Measurements from ENCODE around the gene EML3.
"Not testable (repeated sequence)": the region's sequence is repeated elsewhere in the genome, so short reads cannot be mapped to it uniquely, and the experiment has no call there.

The EML3 gene

DNA sequence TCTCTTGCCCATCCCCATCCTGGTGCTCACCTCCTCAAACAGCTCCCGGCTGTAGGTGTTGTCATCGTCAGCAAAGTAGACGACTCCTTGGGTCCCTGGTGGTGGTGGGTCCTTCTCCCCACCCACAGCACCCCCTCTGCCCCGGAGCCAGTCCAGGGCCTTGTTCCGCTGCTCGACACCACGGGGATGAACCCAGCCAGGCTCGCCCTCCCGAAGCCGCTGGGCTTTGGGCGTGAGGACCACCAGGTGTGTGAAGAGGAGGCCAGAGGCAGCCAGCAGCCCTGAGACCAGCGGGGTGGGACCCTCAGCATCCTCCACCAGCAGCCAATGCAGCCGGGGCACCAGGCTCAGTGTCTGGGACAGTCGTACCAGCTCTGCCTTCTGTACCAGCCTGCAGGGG, 4.4 kb upstream of the EML3 start:
- DNase-seq = not testable (repeated sequence)

DNA sequence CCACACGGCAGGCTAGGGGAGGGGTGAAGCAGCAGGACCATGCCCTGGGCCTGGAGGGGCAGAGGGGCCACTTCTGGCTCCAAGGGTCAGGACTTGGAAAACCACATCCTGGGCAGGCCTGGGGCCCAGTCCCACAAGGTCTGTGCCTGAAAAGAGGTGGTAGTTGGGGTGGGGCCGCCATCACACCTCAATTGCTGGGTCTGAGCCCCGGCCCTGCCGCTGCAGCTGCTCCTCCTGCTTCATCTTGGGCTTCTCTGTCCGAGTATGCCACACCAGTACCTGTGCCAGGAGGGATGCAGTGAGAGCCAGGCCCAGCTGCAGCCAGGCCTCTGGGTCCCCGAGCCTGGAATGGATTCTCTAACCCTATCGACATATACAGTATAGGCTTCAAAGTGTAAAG, 2.9 kb upstream of the EML3 start:
- DNase-seq = no peak

DNA sequence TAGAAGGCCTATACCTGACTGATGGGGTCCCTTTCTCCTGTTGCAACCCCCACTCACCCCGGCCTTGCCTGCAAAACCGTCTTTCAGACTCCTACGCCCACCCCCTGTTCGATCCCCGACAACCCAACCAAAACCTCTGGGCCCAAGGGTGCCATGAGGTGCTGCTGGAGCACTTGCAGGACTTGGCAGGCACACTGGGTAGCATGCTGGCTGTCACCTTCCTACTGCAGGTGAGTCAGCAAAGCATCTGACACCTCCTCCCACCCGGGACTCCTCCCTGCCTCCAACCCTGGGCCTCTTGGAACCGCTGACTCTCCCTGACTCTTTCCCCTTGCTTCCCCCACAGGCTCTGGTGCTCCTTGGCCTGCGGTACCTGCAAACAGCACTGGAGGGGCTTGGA, 1.7 kb upstream of the EML3 start:
- DNase-seq = no peak

DNA sequence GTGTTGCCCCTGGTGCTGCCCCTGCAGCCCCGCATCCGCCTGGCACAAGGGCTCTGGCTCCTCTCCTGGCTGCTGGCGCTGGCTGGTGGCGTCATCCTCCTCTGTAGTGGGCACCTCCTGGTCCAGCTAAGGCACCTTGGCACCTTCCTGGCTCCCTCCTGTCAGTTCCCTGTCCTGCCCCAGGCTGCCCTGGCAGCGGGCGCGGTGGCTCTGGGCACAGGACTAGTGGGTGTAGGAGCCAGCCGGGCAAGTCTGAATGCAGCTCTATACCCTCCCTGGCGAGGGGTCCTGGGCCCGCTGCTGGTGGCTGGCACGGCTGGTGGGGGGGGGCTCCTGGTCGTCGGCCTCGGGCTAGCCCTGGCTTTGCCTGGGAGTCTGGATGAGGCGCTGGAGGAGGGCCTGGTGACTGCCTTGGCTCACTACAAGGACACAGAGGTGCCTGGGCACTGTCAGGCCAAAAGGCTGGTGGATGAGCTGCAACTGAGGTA, 760 bp upstream of the EML3 start:
- DNase-seq = no peak

DNA sequence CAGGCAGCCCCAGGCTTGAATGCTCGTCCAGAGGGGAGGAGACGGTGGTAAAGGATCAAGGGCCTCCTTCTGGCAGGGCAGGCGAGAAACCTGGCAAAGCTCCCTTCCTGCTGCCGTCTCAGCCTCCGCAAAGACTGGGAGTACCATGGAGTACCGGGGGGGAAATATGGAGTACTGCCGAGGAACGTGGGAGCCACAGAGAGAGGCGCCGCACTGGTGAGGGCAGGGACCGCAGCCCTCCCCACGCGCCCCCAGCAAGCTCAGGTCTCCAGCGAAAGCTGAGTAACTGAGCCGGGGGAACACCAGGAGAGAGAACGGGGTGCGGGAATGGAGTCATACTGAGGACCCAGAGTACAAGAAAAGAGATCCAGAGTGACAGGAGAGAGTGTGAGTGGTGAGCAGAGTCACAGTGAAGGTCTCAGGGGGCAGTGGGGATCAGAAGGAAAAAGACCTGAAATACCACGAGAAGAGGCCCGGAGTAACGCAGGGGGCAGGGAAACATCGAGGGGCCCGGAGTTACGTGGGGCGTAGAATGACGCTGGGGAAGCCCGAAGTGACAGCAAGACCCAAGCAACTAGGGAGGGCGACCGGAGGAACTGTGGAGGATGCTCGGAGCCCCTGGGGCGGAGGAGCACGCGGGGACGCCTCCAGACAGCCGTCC, 740 bp downstream of the EML3 start:
- DNase-seq = peak; percentile 78

DNA sequence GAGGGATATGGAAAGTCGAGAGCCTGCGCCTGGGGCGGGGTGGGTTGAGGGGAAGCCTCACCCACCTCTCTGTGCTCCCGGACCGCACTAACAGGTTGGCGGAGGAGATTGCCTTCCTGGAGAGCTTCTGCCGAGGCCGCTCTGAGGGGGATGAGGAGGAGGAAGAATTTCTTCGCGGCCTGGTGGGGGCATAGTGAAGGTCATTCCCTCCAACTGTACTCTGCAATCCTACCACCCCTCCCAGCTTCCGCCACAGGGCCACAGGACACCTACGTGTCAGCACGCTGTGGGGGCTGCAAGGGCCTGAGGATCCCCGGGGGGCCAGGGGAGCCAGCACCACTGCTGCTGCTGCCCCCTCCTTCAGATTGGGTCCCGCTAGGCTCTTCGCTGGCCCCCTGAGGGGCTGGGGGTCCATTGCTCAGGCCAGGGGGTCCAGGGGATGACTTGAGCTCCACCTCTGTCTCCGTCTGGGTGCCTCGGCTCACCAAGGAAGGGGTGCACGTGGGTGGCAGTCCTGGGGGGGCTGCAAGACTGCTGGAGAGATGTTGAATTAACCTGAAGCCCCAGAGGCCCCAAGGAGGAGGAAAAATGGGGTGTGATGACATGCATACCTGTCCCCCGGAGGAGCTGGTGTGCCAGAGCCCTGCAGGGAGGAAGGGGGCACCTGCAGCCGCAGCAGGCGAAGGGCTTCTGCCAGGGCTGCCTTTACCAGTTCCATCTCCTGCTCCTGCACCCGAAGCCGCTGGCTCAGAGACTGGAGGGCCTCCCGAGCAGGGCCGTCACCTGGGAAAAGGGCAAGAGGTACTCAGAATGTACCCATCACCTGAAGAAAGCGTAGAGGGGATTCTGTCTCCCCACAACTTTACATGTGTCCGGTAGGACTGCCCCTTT, 1.5 kb downstream of the EML3 start:
- DNase-seq = no peak

DNA sequence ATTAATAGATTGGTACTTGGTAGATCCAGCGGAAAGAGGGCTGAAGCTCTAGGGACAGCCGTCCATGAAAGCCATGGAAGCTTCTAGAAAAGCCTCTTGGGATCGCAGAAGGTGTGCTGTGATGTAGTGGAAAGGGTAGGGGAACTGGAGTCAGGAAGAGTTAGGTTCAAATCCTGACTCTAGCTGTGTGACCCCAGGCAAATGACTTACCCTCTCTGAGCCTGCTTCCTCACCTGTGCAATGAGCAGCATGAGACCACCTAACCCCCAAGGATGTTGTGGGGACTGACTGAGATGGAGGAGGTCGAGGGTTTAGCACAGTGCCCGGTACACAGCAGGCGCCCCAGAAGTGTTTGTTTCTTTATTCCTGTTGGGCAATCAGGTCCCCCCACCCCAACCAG, 2.2 kb downstream of the EML3 start:
- DNase-seq = no peak

DNA sequence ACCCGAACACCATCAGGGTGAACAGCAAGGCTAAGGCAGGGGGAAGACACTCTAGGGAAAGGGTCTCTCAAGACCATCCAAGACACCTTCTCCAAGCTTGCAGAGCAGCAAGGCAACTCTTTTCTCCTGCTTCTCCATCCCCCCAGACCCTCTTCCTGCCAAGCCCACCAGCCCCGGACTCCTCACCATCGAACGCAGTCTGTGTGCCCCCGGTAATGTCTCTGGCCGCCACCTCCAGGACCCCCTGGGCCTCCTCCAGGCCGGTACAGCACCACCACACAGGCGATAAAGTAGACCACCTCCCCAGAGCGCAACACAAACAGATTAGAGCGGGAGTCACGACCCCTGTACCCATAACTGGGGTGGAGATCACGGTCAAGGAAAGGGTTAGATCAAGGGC, 3.8 kb downstream of the EML3 start:
- DNase-seq = no peak

DNA sequence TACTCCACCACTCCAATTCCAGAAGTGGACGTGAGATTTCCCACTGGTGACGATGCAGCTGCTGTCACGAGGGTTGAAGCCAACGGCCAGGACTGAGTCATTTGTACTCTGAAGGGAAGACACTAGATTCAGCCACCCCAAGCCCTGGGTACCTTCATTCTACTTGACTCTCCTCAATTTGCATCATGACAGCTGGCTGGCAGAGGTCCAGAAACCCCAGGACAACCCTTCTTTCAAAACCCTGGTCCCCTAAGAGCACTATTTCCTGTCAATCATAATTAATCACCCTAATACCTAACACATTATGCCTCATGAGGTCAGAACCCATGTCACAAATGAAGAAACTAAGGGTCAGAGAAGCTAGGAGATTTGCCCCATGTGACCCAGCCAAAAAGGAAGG, 4.9 kb downstream of the EML3 start:
- DNase-seq = no peak

DNA sequence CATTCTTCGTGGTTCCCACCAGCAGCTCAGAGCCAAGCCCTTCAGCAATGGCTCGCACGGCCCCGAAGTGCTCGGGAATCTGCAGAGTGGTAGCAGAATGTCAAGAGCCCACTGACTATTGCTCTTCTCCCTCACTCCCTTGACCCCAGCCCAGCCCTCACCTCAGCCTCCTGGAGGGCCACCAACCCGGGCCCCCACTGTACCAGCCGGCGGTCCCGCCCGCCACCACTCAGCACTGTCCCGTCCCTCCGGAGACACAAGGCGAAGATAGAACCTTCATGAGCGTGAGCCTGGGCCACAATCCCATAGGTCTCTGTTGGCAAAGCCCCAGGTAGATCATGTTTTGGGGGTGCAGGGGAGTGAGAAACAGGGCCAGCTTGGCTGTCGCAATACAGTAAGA, 6.7 kb downstream of the EML3 start:
- no peak for DNase-seq

DNA sequence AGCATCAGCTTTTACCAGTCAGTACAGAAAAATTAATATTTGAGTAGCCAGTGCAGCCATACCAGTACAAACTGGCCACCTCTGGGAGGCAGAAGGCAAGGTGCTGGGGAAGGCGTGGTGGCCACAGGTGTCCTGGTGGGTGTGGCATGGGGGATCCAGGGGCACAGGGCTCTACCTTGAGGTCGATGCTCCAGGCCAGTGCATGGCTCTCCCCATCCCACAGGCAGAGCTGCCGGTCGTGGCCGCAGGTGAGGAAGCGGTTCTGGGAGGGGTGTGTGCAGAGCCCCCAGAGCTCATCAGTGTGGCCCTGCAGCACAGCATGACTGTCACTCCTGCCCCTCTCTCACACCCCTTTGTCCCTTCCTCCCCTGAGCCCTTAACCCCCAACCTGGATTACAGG, 7.1 kb downstream of the EML3 start:
- no peak for DNase-seq

DNA sequence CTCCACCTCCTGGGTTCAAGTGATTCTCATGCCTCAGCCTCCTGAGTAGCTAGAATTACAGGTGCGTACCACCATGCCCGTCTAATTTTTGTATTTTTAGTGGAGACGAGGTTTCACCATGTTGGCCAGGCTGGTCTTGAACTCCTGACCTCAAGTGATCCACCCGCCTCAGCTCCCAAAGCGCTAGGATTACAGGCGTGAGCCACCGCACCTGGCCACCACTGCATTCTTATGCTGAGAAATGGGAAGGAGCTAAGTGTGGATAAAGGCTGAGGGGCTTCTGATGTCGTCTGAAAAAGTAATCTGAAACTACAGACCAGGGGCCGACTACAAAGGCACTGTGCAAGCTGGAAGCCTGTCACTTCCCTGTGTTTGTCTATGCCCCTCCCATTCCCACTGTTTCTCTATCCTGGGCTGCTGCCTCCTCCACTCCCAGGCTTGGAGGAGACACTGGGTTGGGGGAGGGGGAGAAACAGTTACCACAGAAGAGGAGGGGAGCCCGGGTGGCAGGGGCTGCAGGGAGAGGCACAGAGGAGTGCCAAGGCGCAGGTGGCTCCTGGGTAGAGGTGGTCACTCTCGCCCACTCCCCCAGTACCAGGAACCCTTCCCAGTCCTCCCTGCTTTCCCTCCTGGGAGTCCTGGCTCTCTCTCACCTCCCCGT, 8.0 kb downstream of the EML3 start:
- no peak for DNase-seq

DNA sequence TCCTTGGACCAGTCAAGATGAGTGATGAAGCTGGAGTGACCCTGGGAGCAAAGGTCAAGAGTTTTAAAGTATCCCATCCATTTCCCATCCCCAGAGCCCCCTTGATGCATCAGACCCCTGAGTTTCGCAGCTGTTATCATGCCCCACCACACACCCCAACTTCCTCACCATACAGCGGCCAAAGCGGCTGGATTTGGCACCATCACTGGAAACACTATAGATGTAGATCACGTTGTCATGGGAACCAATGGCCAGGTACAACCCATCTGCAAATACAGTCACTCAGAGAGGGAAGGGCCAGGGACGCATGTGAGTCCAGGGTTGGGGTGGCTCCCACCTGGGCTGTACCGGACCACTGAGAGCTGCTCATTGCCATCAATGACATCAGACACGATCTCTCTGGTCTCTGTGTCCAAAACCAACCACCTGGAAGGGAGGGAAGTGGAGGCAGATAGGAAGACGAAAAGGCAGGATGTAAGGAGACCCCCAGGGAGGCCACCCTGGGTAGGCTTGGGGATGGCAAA, 8.7 kb downstream of the EML3 start:
- no peak for DNase-seq

DNA sequence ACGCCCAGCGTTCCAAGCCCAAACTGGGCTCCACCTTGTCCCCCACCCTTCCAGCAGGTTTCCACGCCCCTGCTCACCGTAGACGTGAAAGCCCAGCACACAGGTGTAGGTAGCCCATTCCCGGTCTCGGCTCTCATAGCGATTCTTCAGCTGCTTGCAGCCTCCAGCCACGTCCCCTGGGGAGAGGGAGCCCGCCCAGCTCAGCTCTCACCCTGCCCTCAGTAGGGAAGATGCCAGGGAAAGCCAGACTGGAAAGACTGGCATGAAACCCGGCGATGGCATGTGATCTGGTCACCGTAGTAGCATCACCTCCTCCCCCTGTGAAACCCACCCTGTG, 9.5 kb downstream of the EML3 start:
- DNase-seq = no peak

DNA sequence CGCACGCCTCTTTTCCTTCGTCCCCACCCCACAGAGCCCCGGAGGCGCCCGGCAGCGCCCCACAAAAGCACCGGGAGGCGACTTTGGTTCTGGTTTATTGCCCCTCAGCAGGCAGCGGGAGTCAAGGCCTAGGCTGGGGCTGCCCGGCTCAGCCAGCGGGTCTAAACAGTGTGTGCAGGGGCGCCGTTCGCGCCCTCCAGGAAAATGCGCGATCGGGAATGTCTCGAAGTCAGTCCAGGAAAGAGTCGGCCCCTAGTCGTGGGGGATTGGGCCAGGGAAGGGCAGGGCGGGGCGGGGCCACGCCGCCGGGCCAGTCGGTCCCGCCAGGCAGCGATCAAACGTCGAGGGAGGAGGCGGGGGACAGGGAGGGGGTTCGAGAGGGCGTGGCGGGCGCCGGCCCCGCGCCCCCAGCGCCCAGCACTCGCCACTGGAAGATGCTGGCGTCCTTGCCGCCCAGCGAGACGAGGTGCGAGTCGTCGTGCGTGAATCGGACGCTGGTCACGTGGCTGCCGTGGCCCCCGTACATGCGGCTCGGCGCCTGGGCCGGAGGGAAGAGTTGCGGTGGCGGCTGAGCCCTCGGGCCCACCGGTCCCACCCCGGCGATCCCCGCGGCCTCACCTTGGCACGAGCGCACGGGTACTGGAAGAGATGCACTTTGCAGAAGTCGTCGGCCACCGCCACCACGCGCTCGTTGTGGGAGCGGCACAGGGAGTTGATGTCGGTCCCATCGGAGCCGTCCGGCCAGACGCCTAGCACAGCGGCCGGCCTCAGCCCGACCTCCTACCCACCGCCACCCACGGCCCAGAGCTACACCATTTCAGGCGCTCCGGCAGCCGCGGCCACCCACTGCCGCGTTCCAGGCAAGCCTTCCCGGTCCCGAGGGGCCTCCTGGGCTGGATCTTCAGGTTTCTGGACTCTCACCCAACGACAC, 10.2 kb downstream of the EML3 start:
- no peak for DNase-seq

DNA sequence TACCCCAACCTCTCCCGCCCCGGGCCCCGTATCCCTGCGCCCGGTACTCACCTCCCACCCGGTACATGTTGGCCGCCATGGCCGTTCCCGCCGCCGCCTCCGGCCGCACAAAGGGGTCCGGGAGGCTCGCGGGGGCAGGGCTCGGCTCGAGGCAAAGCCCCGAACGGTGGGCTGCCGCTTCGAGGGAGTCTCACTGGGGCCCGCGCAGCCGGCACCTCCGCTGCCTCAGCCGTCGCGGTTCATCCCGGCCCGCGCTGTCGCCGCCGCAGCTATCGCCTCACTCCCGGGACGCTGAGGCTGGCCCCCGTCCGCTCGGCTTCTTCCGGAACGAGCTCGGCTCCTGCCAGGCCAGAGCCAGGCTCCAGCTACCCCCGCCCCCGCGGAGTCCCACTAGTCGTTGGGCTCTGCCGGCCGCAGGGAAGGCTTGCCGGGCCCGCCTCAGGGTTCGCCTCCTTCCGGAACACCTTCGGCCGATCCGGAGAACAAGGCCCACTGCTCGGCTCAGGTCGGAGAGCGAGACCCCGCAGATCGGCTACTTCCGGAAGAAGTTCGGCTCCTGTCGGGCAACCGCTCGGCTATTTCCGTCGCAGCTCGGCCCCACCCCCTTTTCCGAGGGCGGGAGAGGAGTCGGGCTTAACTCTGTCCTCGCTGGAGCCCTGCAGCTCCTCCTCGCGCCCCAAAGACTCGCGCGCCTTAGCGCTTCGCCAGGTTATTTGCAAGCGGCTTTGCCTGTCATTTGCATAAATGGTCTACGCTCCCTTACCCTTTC, 11.0 kb downstream of the EML3 start, which contains the start of gene MTA2:
Gene MTA2, minus strand, starts transcription at position 494 of the 769 bp plus-strand sequence. Its CDS starts 415 bp downstream, at position 79.
- peak; percentile 98 for DNase-seq

DNA sequence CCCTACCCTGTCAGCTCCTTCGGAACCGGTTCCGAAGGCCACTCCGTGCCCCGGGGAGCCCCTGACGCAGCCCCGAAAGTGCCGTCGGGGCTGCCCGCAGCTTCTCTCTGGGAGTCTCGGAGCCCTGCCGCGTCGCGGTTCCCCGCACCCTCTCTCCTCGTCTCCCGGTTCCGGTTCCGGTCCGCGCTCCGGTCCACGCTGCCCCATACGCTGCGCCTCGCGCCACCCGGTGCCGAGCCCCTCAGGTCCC, 11.5 kb downstream of the EML3 start:
- no peak for DNase-seq

DNA sequence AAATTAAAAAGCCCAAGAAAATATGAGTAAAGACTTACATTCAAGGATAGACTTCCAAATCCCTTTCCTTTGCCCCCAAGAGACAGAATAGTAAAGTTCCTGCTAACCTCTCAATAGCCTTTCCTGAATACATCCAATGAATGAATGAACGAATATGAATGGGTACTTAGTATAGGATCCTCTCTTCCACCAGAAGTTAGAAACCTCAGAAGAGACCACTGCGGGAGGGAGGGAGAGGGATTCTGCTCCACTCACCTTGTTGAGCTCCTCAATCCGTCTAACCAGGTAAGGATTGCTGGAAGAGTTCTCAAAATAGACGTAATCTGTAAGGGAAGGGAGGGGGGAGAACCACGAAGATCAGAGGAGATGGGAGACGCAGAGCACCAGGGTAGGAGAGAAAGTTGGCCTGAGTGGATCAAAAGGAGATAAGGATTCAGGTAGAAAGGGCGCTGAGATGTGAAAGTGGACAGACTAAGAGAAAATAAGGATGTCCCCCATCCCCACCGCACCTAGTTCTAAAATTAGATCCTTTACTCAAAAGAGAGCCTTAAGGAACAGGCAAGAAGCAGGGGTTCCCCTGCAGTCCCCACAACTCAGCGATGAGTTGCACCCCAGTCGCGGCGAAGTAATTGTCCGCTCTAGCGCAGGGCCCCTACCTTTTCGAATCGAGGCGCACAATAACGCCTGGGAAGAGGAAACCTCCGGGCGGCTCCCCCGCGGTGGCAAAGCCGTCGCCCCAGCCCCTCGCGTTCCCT, 12.0 kb downstream of the EML3 start:
- DNase-seq = peak; percentile 34

DNA sequence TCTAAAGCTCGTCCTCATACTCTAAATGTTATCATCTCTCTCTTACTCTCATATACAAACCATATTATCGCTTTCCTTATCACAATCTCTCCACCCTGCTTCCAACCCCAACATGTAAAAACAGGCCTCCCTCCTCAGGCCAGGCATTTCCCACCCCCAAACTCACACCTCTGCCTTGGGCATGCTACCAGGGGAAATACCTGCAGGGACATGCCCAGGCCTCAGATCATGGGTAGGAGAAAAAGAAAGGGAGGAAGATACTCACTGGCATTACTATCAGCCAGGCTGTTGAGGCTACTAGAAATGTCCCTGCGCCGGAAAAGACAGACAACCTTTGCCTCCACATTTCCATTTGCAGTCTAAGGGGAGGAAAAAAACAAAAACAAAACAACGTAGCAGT, 12.7 kb downstream of the EML3 start:
- no peak for DNase-seq

DNA sequence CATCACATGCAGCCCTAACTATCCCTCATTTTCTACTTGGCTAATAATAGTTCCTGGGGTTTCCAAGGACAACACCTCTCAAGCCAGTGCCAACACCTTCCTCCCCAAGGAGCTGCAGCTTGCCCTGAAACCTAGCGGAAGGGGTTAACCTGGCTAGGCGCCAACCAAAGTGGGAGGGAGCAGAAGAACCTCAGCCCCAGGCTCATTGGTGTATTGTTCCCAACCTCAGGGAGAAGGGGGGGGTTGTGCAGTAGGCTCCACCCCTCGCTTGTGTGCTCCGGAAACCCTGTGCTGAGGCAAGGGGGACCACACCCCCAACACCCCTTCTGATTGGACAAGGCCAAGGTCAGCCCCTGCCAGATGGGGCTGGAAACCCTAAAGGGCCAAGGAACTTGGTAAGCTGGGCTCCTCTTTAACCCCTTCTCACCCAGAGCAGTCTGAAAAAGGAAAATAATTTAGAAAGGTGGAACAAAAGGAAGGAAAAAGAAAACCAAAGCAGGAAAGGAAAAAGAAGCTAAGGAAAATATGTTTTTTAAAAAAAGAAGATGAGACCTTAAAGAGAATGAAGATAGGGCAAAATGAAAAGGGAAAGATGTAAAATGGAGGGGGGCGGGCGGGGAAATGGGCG, 13.4 kb downstream of the EML3 start:
- DNase-seq = peak; percentile 99

DNA sequence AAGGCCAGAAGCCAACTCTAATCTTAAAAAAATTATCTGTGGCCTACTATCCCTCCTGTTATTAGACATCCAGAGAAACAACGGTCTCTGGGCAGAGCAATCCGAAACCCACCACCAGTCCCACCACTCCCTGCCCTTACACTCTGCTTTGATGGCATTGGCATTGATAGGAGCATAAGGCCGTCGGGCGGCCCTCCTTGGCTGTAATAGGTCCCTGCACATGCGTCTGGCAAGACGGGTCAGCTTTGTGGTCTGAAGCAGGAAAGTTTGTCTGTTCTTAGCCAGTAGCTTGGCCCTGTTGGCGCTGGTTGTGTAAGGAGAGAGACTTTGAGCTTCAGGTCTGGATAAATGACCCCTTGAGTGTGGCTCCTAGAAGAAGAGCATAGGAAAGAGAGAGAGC, 17.5 kb downstream of the EML3 start:
- no peak for DNase-seq

Data from KG1 (cell line).